ENCODE data around the gene LZTR1.
"Not testable (repeated sequence)": the region's sequence is repeated elsewhere in the genome, so short reads cannot be mapped to it uniquely, and the experiment has no call there.

Gene LZTR1

DNA sequence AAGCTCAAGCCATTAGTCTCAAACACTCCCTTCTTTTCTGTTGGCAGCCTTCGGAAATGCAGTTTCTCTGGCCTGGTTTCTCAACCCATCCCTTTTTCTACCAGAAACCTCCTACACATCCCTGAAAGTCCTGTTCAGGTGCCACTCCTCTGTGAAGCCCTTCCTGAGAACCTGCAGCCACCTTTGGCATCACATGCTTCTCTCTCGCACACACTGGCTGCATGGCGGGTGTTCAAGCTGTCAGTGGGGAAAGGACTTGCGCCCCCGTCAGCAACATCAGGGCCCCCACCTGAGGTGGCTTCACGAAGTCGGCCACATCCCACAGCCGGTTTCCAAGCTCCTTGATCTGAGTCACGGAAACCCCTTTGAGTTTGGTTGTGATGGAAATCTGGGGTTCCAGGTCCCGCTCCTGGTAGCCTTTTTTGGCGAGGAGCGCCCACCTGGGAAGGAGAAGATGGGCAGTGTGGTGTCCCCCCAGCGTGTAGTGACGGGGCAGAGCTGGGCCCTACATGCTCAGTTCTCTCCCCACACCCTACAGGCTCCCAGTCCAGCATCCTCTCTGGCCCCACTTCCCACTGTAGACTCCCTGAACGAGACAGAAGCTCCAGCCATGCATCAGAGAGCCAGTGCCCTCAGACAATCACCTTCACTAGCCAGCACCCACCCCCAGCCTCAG, 61.9 kb downstream of the LZTR1 start:
- H3K4me3 ChIP-seq (ENCODE audit: low read depth in 1 of 2, low read length in 2 of 2): no peak overlapping the region
- no peak overlapping the region for H3K27ac ChIP-seq (ENCODE audit: low read depth, low read length)
- H3K36me3 ChIP-seq (ENCODE audit: insufficient read depth, low read length): no peaks in the 10 kb centered on the region

DNA sequence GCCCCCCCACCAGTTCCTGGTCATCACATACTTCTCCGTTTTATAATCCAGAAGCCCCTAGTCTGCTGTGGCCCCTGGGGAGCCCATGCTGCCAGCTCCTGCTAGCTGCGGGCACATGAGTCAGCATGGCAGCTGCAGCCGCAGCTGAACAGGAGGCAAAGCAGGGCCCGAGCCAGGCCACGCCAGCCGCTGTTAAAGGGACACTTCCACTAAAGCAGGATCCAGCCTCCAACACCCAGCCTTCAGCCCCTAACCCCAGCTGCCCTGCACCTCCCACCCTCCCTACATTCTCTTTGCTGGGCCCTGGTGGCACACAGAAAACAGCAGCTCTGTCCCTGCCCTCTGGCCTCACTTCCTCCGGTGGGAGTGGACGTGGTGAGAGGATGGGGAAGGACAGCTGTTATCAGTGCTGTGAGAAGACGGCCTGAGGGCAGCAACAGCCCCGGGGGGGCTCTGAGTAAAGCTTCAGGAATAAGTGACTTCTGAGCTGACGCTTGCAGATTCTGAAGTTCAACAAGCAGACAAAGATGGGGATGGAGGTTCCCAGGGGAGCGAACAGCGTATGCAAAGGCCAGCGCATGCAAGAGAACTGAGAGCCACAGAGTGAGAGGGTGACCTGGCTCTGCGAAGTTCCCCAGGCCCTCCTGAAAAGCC, 63.0 kb downstream of the LZTR1 start:
- H3K9ac ChIP-seq (ENCODE audit: low read length): no peak overlapping the region
- H3K9me3 ChIP-seq (ENCODE audit: low read length): no peaks in the 10 kb centered on the region
- H3K27me3 ChIP-seq (ENCODE audit: control insufficient read depth in 1 of 2, insufficient read depth in 2 of 2, low read length in 2 of 2): no peaks in the 10 kb centered on the region
- H3K27ac ChIP-seq (ENCODE audit: low read depth, low read length): no peak overlapping the region
- peaks cover 8% of the 10 kb centered on the region for H3K4me1 ChIP-seq (ENCODE audit: insufficient read depth, low read length)
- H3K4me3 ChIP-seq (ENCODE audit: low read depth in 1 of 2, low read length in 2 of 2): peak overlapping the region in 1 of 2 donors; percentile 66
- no peaks in the 10 kb centered on the region for H3K36me3 ChIP-seq (ENCODE audit: insufficient read depth, low read length)

More for the DNA sequence above, 61.9 kb downstream of the LZTR1 start:
- no peaks in the 10 kb centered on the region for H3K27me3 ChIP-seq (ENCODE audit: control insufficient read depth in 1 of 2, insufficient read depth in 2 of 2, low read length in 2 of 2)
- no peak overlapping the region for H3K9ac ChIP-seq (ENCODE audit: low read length)
- H3K4me1 ChIP-seq (ENCODE audit: insufficient read depth, low read length): peaks cover 8% of the 10 kb centered on the region
- no peaks in the 10 kb centered on the region for H3K9me3 ChIP-seq (ENCODE audit: low read length)

DNA sequence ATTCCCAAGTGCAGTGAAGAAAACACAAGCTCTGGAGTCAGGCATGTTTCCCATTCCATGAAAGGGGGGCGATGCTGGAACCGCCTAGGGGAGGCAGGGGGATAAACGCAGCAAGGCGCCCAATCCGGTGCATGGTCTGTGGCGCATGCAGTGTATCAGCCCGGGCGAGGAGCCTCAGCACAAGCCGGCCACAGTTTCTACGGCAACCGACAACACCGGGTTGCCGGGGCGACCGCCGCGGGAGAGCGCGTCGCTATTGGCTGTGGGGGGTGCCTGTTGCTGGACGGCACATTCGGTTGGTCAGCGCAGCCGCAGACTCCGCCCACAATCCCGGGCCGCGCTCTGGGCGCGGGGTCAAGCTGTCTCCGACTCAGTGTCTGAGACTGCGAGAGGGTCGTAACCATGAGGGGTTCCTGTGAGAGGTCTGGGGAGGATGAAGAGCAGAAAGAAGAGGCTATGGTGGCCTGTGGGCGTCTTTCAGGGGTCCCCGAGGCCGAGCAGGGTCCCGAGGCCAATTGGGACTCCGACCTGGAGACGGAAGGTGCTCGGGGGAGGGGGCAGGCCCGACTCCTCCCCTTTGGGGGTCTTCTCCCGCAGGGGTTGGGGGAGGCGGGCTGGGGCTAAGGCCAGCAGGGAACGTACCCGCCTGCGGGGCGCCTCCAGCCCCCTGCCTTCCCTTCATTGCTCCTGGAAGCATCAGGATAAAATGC, 63.6 kb downstream of the LZTR1 start, which contains the start of gene LRRC74B:
LRRC74B (plus strand) TSS at position 362 of the 710 bp plus-strand sequence; CDS start at position 403, 41 bp downstream.
- Histone ChIP-seq H3K9ac (ENCODE audit: low read length) (no peak within 1 kb of the TSS), H3K4me3 (ENCODE audit: low read depth in 1 of 2, low read length in 2 of 2) (peak within 1 kb of the TSS; percentile 60 to 66), H3K4me1 (ENCODE audit: insufficient read depth, low read length) (peaks cover 8% of the 10 kb centered on the region), H3K9me3 (ENCODE audit: low read length) (no peaks in the 10 kb centered on the region), H3K27ac (ENCODE audit: low read depth, low read length) (no peak within 1 kb of the TSS), H3K27me3 (ENCODE audit: control insufficient read depth in 1 of 2, insufficient read depth in 2 of 2, low read length in 2 of 2) (no peaks in the 10 kb centered on the region), H3K36me3 (ENCODE audit: insufficient read depth, low read length) (no peaks in the 10 kb centered on the region)

DNA sequence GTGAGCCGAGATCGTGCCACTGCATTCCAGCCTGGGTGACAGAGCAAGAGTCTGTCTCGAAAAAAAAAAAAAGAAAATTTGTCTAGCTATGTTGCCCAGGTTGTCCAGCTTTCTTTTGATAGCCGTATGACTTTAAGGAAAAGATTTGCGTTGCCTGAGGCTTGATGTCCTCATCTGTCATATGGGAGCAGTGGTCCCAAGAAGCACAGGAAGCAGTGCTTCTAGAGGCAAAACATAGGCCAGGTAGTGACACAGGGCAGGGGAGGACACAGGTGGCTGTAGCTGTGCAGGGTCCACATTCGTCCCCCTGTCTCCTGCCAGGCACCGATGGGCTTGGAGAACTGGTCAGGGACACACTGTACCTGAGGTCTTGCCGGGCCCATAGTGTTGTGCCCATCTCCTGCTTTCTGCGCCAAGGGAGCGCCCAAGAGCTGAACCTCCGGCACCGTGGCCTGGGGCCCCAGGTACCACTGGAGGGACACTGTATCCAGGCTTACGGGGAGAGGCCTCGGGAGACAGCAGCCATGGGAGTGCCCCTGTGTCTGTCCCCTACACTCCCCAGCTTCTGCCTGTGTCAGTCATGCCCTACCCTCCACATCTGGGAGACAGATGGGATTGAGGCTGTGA, 65.1 kb downstream of the LZTR1 start:
- no peak overlapping the region for H3K27ac ChIP-seq (ENCODE audit: low read depth, low read length)
- H3K36me3 ChIP-seq (ENCODE audit: insufficient read depth, low read length): no peaks in the 10 kb centered on the region
- H3K27me3 ChIP-seq (ENCODE audit: control insufficient read depth in 1 of 2, insufficient read depth in 2 of 2, low read length in 2 of 2): no peaks in the 10 kb centered on the region
- H3K4me3 ChIP-seq (ENCODE audit: low read depth in 1 of 2, low read length in 2 of 2): no peak overlapping the region
- peaks cover 8% of the 10 kb centered on the region for H3K4me1 ChIP-seq (ENCODE audit: insufficient read depth, low read length)
- H3K9ac ChIP-seq (ENCODE audit: low read length): no peak overlapping the region
- no peaks in the 10 kb centered on the region for H3K9me3 ChIP-seq (ENCODE audit: low read length)

DNA sequence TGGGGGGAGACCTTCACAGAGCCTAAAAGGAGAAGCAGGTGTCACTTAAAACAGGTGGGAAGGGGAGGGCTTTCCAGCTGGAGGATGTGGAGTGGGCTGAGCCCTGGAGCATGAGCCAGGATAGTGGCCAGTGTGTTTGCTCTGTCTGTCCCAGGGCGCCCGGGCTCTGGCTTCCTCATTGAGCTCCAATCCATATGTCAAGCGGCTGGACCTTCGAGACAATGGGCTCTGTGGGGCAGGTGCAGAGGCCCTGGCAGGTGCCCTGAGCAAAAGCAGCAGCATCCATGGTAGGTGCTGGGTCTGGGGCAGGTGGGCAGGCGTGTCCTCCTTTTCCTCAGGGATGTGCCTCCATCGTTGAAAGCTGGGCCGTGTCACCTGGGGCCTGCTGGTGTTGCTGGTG, 65.6 kb downstream of the LZTR1 start:
- H3K4me3 ChIP-seq (ENCODE audit: low read depth in 1 of 2, low read length in 2 of 2): no peak overlapping the region
- H3K27ac ChIP-seq (ENCODE audit: low read depth, low read length): no peak overlapping the region
- H3K9me3 ChIP-seq (ENCODE audit: low read length): no peaks in the 10 kb centered on the region
- no peak overlapping the region for H3K9ac ChIP-seq (ENCODE audit: low read length)
- H3K4me1 ChIP-seq (ENCODE audit: insufficient read depth, low read length): peaks cover 8% of the 10 kb centered on the region
- no peaks in the 10 kb centered on the region for H3K36me3 ChIP-seq (ENCODE audit: insufficient read depth, low read length)
- H3K27me3 ChIP-seq (ENCODE audit: control insufficient read depth in 1 of 2, insufficient read depth in 2 of 2, low read length in 2 of 2): no peaks in the 10 kb centered on the region

DNA sequence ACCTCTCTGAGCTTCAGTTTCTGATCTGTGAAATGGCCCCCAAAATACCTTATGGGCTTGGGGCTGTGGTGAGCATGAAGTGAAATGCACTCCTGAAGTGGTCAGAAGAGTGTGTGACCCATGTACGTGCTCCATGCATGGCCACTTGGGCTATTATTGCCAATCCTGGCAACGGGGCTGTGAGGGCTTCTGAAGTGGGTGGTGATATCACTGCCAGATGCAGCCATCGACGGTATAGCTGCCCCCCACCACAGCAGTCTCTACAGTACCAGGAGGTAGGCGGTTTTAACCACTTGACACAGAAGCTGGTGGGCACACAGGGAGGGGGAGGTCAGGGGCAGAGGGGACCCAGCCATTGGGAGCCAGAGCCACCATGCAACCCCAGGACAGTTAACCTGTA, 66.4 kb downstream of the LZTR1 start:
- not testable (repeated sequence) for H3K4me1 ChIP-seq (ENCODE audit: insufficient read depth, low read length); H3K36me3 ChIP-seq (ENCODE audit: insufficient read depth, low read length); H3K9ac ChIP-seq (ENCODE audit: low read length)

More for the DNA sequence above, 66.4 kb downstream of the LZTR1 start:
- H3K9me3 ChIP-seq (ENCODE audit: low read length); H3K4me3 ChIP-seq (ENCODE audit: low read depth in 1 of 2, low read length in 2 of 2); H3K27ac ChIP-seq (ENCODE audit: low read depth, low read length); H3K27me3 ChIP-seq (ENCODE audit: control insufficient read depth in 1 of 2, insufficient read depth in 2 of 2, low read length in 2 of 2): not testable (repeated sequence)
